OCI-LY7 (cell line): ENCODE measurements around the gene ARV1. TPM values are rescaled to one million over a fixed set of nuclear protein-coding genes. Genes with fewer than 3 reads are reported as not detected.

Experiments
- BruUV-seq: library from RNA; stranded (reverse); fragments of 400-500 nt; replicated peaks from 2 replicates; lab custom pipeline; 2021; lab: Mats Ljungman, UMichigan
- CTCF ChIA-PET: fragments of 300-600 bp; sonication (Branson Sonifier 250); formaldehyde crosslinking; loops from one replicate; lab custom pipeline; 2022; ENCODE audit warnings: antibody characterized with exemption; ENCODE audit not compliant: unreplicated experiment; lab: Charles Lee
- POLR2A ChIA-PET: fragments of 300-600 bp; sonication (Branson Sonifier 250); formaldehyde crosslinking; loops from one replicate; lab custom pipeline; 2022; ENCODE audit warnings: antibody characterized with exemption; lab: Charles Lee
- DNase-seq: peaks from one replicate; pipeline ENCODE4 v3.0.0-alpha.2; 2015; ENCODE audit warnings: low spot score
- H2AFZ ChIP-seq: fragments of 200-600 bp; sonication (generic), shearing (Covaris generic); 2 replicates; pipeline ENCODE4 v1.6.1; 2014; ENCODE audit warnings: mild to moderate bottlenecking, antibody characterized with exemption, low read length, moderate library complexity
- H3K27ac ChIP-seq: fragments of 200-600 bp; sonication (generic); 2 replicates; pipeline ENCODE4 v1.5.1; 2014; ENCODE audit warnings: mixed run types, low read depth, mild to moderate bottlenecking, moderate library complexity, low read length, inconsistent platforms; ENCODE audit not compliant: poor library complexity, severe bottlenecking
- H3K36me3 ChIP-seq: fragments of 200-600 bp; sonication (generic); 2 replicates; pipeline ENCODE4 v1.6.1; 2014; ENCODE audit warnings: mild to moderate bottlenecking, antibody characterized with exemption, low read length, moderate library complexity, mixed read lengths; ENCODE audit not compliant: insufficient read depth
- H3K4me1 ChIP-seq: fragments of 200-600 bp; sonication (generic); 2 replicates; pipeline ENCODE4 v1.5.1; 2014; ENCODE audit warnings: mild to moderate bottlenecking, low read length; ENCODE audit not compliant: insufficient read depth, poor library complexity, severe bottlenecking
- H3K4me2 ChIP-seq: fragments of 200-600 bp; sonication (generic); 2 replicates; pipeline ENCODE4 v1.6.1; 2014; ENCODE audit warnings: mild to moderate bottlenecking, low read length
- H3K4me3 ChIP-seq: fragments of 200-600 bp; sonication (generic); 2 replicates; pipeline ENCODE4 v1.5.1; 2014; ENCODE audit warnings: mild to moderate bottlenecking, low read depth, low read length; ENCODE audit not compliant: poor library complexity, severe bottlenecking
- H3K79me2 ChIP-seq: fragments of 200-600 bp; sonication (generic); 2 replicates; pipeline ENCODE4 v1.6.1; 2016; ENCODE audit warnings: low read depth, mild to moderate bottlenecking, low read length, moderate library complexity, mixed read lengths; ENCODE audit not compliant: insufficient read depth
- H3K9me2 ChIP-seq: fragments of 200-600 bp; sonication (generic); 2 replicates; pipeline ENCODE4 v1.6.1; 2016; ENCODE audit warnings: mild to moderate bottlenecking, low read length, mixed read lengths; ENCODE audit not compliant: insufficient read depth
- H3K9me3 ChIP-seq: fragments of 200-600 bp; sonication (generic); 2 replicates; pipeline ENCODE4 v1.6.1; 2014; ENCODE audit warnings: mild to moderate bottlenecking, mixed run types, low read length, mixed read lengths
- H4K20me1 ChIP-seq: fragments of 200-600 bp; sonication (generic); 2 replicates; pipeline ENCODE4 v1.6.1; 2014; ENCODE audit warnings: mild to moderate bottlenecking, antibody characterized with exemption, low read length, moderate library complexity, mixed read lengths; ENCODE audit not compliant: insufficient read depth
- EZH2phosphoT487 ChIP-seq: fragments of 200-600 bp; sonication (generic); IDR thresholded peaks from 2 replicates; pipeline ENCODE4 v1.6.1; 2018; ENCODE audit warnings: low read depth, borderline replicate concordance, mild to moderate bottlenecking, mixed run types, antibody characterized with exemption, low read length, moderate library complexity, mixed read lengths
- intact Hi-C: fragments of 100-400 bp; cut with micrococcal nuclease; formaldehyde crosslinking; loops from one replicate; pipeline ENCODE4 v1.10.0; 2022; ENCODE audit not compliant: unreplicated experiment
- total RNA-seq, 2 experiments: library from RNA; depleted of rRNA in 1 of 2; stranded (reverse); fragments of >200 nt in 1 of 2; shearing (Covaris generic) in 1 of 2; gene quantifications; 2 replicates each; pipeline ENCODE4 v1.2.3, GENCODE V29; 2014 to 2022
- TF ChIP-seq, protein P1 (sequence below): fragments of 200-600 bp; sonication (generic); conservative IDR thresholded peaks from 2 replicates; pipeline ENCODE4 v1.5.1; 2014; ENCODE audit warnings: mild to moderate bottlenecking, antibody characterized with exemption, low read length, moderate library complexity, mixed read lengths

ARV1 gene
- total RNA-seq, 2 experiments from 2014 or later = 15.1 to 21.2 TPM

GRCh38 chr1:230937371-230937770 is 41.5 kb upstream of the ARV1 start:
- Histone ChIP-seq H3K36me3 (no peaks in the 10 kb centered on the region), H2AFZ (no peak overlapping the region), H3K9me3 (no peaks in the 10 kb centered on the region), H3K9me2 (no peaks in the 10 kb centered on the region), H3K4me1 (no peaks in the 10 kb centered on the region), H3K4me2 (no peak overlapping the region), H3K4me3 (no peak overlapping the region), H3K27ac (no peak overlapping the region), H3K79me2 (no peaks in the 10 kb centered on the region), H4K20me1 (no peaks in the 10 kb centered on the region; the same call in 1 of the 2 replicates)
- TF ChIP-seq EZH2phosphoT487 = no peak
- TF ChIP-seq, protein P1, sequence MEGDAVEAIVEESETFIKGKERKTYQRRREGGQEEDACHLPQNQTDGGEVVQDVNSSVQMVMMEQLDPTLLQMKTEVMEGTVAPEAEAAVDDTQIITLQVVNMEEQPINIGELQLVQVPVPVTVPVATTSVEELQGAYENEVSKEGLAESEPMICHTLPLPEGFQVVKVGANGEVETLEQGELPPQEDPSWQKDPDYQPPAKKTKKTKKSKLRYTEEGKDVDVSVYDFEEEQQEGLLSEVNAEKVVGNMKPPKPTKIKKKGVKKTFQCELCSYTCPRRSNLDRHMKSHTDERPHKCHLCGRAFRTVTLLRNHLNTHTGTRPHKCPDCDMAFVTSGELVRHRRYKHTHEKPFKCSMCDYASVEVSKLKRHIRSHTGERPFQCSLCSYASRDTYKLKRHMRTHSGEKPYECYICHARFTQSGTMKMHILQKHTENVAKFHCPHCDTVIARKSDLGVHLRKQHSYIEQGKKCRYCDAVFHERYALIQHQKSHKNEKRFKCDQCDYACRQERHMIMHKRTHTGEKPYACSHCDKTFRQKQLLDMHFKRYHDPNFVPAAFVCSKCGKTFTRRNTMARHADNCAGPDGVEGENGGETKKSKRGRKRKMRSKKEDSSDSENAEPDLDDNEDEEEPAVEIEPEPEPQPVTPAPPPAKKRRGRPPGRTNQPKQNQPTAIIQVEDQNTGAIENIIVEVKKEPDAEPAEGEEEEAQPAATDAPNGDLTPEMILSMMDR = no peak
- intact Hi-C loops = no loop called here
- no TSS peak for BruUV-seq
- ChIA-PET CTCF (no interaction called here), POLR2A (interaction anchor here (0.7 to 0.9 kb wide), 2 partner anchors 21 to 36 kb away, joined by 3 read pairs; no protein-coding TSS in a partner anchor)
- no peak for DNase-seq

DNA sequence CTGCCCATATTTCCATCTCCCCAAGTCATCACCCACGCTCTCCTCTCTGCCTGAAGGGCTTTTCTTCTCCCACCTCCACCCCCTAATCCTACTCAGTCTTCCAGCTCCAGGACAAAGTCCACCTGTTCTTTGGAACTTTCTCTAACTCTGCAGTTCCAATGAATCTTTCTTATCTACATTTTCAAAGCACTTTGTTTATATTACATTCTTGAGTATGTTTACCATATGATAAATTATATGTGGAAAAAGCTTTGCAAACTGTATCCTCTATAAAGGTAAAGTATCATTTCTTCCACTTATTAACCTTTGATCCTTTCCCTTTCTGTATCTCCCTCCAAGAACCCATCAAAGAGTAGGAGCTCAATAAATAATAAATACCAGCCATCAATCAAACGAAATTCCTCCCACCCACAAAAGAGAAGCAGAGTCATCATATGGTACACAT is 39.9 kb upstream of the ARV1 start:
- BruUV-seq = no TSS peak
- Histone ChIP-seq H3K9me2 (no peaks in the 10 kb centered on the region), H3K4me3 (no peak overlapping the region), H3K4me1 (no peaks in the 10 kb centered on the region), H3K79me2 (no peaks in the 10 kb centered on the region), H2AFZ (no peak overlapping the region), H3K9me3 (no peaks in the 10 kb centered on the region), H3K4me2 (no peak overlapping the region), H3K36me3 (peaks cover 8% of the 10 kb centered on the region; the same call in 1 of the 2 replicates), H4K20me1 (no peaks in the 10 kb centered on the region; the same call in 1 of the 2 replicates), H3K27ac (no peak overlapping the region)
- DNase-seq = no peak
- intact Hi-C loops = no loop called here
- TF ChIP-seq EZH2phosphoT487 = no peak
- TF ChIP-seq, protein P1 = no peak
- ChIA-PET POLR2A (interaction anchor here (1.1 kb wide), 2 partner anchors 14 to 19 kb away, joined by 3 to 4 read pairs; no protein-coding TSS in a partner anchor), CTCF (no interaction called here)

- Histone ChIP-seq H4K20me1 (no peaks in the 10 kb centered on the region; the same call in 1 of the 2 replicates), H3K4me2 (no peak overlapping the region), H3K79me2 (no peaks in the 10 kb centered on the region), H3K9me3 (no peaks in the 10 kb centered on the region), H3K36me3 (peaks cover 14% of the 10 kb centered on the region), H3K9me2 (no peaks in the 10 kb centered on the region), H2AFZ (no peak overlapping the region), H3K4me1 (no peaks in the 10 kb centered on the region), H3K4me3 (no peak overlapping the region), H3K27ac (no peak overlapping the region)
- ChIA-PET CTCF (interaction anchor here (0.6 kb wide), 1 partner anchor 11 kb away, joined by 3 read pairs; no protein-coding TSS in a partner anchor), POLR2A (interaction anchor here (0.7 to 1.1 kb wide), 2 partner anchors 18 to 468 kb away, joined by 3 read pairs; no protein-coding TSS in a partner anchor)
- BruUV-seq = no TSS peak
- intact Hi-C loops = no loop called here
- TF ChIP-seq, protein P1 = no peak
- TF ChIP-seq EZH2phosphoT487 = no peak
- no peak for DNase-seq
Measured at GRCh38 chr1:230939806-230940489, 38.9 kb upstream of the ARV1 start.
